HFFc6 (cell line): ENCODE results near the gene KCNMA1. TPM values are rescaled to one million over a fixed set of nuclear protein-coding genes. Genes with fewer than 3 reads are reported as not detected.

ENCODE experiments used
- DNase-seq: peaks from one replicate; pipeline ENCODE4 v3.0.0-alpha.2; 2018
- H3K27ac Mint-ChIP-seq: 2 replicates; pipeline ENCODE4 v1.8.0; 2020; ENCODE audit warnings: mild to moderate bottlenecking, mixed read lengths
- H3K27me3 Mint-ChIP-seq: 2 replicates; pipeline ENCODE4 v1.8.0; 2021; ENCODE audit warnings: mild to moderate bottlenecking, moderate library complexity, mixed read lengths; ENCODE audit not compliant: insufficient read depth
- H3K36me3 Mint-ChIP-seq: 2 replicates; pipeline ENCODE4 v1.8.0; 2021; ENCODE audit warnings: low read depth, mixed read lengths
- H3K4me1 Mint-ChIP-seq: 2 replicates; pipeline ENCODE4 v1.8.0; 2020; ENCODE audit warnings: low read depth, mixed read lengths
- H3K4me3 Mint-ChIP-seq: 2 replicates; pipeline ENCODE4 v1.8.0; 2020; ENCODE audit warnings: mild to moderate bottlenecking, moderate library complexity, mixed read lengths
- H3K9me3 Mint-ChIP-seq: 2 replicates; pipeline ENCODE4 v1.8.0; 2020; ENCODE audit warnings: mild to moderate bottlenecking, mixed read lengths
- total RNA-seq, 6 experiments: library from RNA; stranded (reverse); fragmentation: NEBNext Ultra II Directional; extraction: Animal tissue kit (Norgen Biotek cat#: 25700); gene quantifications; 2 replicates in 1 of 6; 3 replicates in 5 of 6; pipeline ENCODE4 v1.2.3, GENCODE V29; 2021
- TF ChIP-seq, protein P1 (sequence below): fragments of 200-600 bp; sonication (generic); IDR thresholded peaks from 2 replicates; pipeline ENCODE4 v1.5.0; 2021; ENCODE audit warnings: antibody characterized with exemption, mild to moderate bottlenecking

KCNMA1 gene
- total RNA-seq, 6 experiments from 2014 or later, result 87.1 to 191 (median 93.5) TPM

DNA sequence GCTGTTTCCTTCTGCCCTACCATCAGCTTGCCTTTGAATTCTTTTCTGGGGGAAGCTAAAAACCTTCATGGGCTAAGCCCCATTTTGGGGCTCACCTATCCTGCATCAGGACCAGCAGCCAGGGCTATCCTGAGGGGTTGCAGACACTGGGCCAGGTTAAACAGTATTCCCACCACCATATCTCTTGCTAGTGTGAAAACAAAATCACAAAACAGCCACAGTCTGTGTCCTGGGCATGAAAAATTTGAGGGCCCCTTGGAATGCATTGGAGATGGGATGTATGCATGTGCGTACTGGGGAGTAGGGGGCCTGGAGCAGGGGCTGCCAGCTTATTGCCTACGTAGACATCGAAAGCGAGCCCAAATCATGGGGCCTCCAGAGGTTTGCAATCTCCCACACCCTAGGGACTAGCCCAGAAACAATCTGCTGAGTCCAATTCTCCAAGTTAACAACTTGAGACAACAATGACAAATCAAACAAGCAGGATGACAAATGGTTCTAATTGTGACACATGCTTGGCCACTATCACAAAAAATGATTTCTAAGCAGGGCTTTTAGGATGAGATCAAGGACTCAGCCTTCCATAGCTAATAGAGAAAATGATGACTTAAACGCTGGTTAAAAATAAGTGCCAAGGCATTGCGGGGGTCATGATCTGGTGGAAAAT is 557.1 kb downstream of the KCNMA1 start:
- Mint-ChIP-seq H3K27me3 (peaks cover 2% of the 10 kb centered on the region; the same call in 1 of the 2 replicates), H3K36me3 (peaks cover 36% of the 10 kb centered on the region), H3K9me3 (no peaks in the 10 kb centered on the region), H3K4me1 (peaks cover 11% of the 10 kb centered on the region), H3K4me3 (no peak overlapping the region), H3K27ac (no peak overlapping the region)
- no peak for DNase-seq
- TF ChIP-seq, protein P1, sequence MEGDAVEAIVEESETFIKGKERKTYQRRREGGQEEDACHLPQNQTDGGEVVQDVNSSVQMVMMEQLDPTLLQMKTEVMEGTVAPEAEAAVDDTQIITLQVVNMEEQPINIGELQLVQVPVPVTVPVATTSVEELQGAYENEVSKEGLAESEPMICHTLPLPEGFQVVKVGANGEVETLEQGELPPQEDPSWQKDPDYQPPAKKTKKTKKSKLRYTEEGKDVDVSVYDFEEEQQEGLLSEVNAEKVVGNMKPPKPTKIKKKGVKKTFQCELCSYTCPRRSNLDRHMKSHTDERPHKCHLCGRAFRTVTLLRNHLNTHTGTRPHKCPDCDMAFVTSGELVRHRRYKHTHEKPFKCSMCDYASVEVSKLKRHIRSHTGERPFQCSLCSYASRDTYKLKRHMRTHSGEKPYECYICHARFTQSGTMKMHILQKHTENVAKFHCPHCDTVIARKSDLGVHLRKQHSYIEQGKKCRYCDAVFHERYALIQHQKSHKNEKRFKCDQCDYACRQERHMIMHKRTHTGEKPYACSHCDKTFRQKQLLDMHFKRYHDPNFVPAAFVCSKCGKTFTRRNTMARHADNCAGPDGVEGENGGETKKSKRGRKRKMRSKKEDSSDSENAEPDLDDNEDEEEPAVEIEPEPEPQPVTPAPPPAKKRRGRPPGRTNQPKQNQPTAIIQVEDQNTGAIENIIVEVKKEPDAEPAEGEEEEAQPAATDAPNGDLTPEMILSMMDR, result no peak

GRCh38 chr10:77079592-77080300 is 557.9 kb downstream of the KCNMA1 start:
- no peak overlapping the region for H3K4me3 Mint-ChIP-seq
- no peak for DNase-seq
- H3K9me3 Mint-ChIP-seq, result no peaks in the 10 kb centered on the region
- TF ChIP-seq, protein P1, result no peak
- peaks cover 11% of the 10 kb centered on the region for H3K4me1 Mint-ChIP-seq
- H3K36me3 Mint-ChIP-seq, result peaks cover 36% of the 10 kb centered on the region
- H3K27ac Mint-ChIP-seq, result no peak overlapping the region
- peaks cover 2% of the 10 kb centered on the region; the same call in 1 of the 2 replicates for H3K27me3 Mint-ChIP-seq

DNA sequence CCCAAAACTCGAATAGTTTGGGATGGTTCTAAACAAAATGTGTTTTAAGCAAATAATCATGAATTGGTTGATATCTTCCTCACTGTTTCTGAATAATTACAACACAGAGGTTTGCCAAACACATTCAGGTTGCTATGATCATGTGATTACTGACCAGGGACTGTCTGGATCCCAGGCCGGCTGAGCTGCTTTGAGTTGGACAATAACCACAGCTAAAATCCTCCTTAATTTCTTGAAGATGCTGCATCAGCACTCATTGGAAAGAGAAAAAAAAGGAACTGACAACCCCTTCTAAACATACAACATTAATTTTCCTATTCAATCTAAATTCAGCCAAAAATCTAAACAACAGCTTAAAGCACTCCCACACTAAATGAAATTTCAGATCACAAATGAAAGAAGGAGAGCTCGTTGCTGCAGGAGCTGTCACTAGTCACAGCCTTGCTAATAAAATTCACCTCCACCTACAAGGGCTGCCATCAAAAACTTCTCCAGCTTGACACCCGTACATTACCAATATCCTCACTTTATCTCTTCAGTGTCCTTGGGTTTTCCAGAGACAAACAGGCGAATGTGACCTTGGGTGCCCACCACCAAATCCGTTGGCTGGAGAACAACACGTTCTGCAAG is 560.2 kb downstream of the KCNMA1 start:
- DNase-seq, result no peak
- H3K4me3 Mint-ChIP-seq, result no peak overlapping the region
- H3K9me3 Mint-ChIP-seq, result no peaks in the 10 kb centered on the region
- peaks cover 2% of the 10 kb centered on the region; the same call in 1 of the 2 replicates for H3K27me3 Mint-ChIP-seq
- TF ChIP-seq, protein P1, result no peak
- peaks cover 49% of the 10 kb centered on the region for H3K36me3 Mint-ChIP-seq
- no peak overlapping the region; the same call in 1 of the 2 replicates for H3K27ac Mint-ChIP-seq
- H3K4me1 Mint-ChIP-seq, result peaks cover 11% of the 10 kb centered on the region

- H3K36me3 Mint-ChIP-seq, result peaks cover 58% of the 10 kb centered on the region
- DNase-seq, result no peak
- peaks cover 2% of the 10 kb centered on the region; the same call in 1 of the 2 replicates for H3K27me3 Mint-ChIP-seq
Measured at GRCh38 chr10:77075926-77076325, 561.7 kb downstream of the KCNMA1 start.

GRCh38 chr10:77074104-77074624 is 563.4 kb downstream of the KCNMA1 start:
- Mint-ChIP-seq H3K9me3 (no peaks in the 10 kb centered on the region), H3K4me1 (peaks cover 11% of the 10 kb centered on the region), H3K36me3 (peaks cover 63% of the 10 kb centered on the region), H3K4me3 (no peak overlapping the region), H3K27me3 (peaks cover 2% of the 10 kb centered on the region; the same call in 1 of the 2 replicates), H3K27ac (no peak overlapping the region)
- TF ChIP-seq, protein P1, result no peak
- DNase-seq, result no peak

More at GRCh38 chr10:77075926-77076325, 561.7 kb downstream of the KCNMA1 start:
- H3K27ac Mint-ChIP-seq, result no peak overlapping the region
- peaks cover 11% of the 10 kb centered on the region for H3K4me1 Mint-ChIP-seq
- TF ChIP-seq, protein P1, result no peak
- H3K9me3 Mint-ChIP-seq, result no peaks in the 10 kb centered on the region
- H3K4me3 Mint-ChIP-seq, result no peak overlapping the region
